ENCODE measurements around the gene INPP1. TPM values are rescaled to one million over a fixed set of nuclear protein-coding genes. Genes with fewer than 3 reads are reported as not detected.
"Not testable (repeated sequence)": the region's sequence is repeated elsewhere in the genome, so short reads cannot be mapped to it uniquely, and the experiment has no call there.

The INPP1 gene
- total RNA-seq (2022) (23.1 and 30.1 TPM in 2 replicates), Bru-seq, nascent RNA (percentile 80 among the genes with signal in this experiment), BruChase-seq, experiment 1, labeled RNA remaining after a 6-hour chase (percentile 65 among the genes with signal in this experiment), BruChase-seq, experiment 2, labeled RNA remaining after a 2-hour chase (percentile 68 among the genes with signal in this experiment)
- long read RNA-seq, transcript INPP1-202 (7 exons, 2,162 nt): minor isoform, 5 of 52 reads
- long read RNA-seq, transcript INPP1-201 (6 exons, 1,919 nt): major isoform, 26 of 52 reads
- long read RNA-seq, partial matches to known transcripts: 9 of 52 reads
- long read RNA-seq, other reads (novel, unspliced or antisense): 12 of 52 reads

DNA sequence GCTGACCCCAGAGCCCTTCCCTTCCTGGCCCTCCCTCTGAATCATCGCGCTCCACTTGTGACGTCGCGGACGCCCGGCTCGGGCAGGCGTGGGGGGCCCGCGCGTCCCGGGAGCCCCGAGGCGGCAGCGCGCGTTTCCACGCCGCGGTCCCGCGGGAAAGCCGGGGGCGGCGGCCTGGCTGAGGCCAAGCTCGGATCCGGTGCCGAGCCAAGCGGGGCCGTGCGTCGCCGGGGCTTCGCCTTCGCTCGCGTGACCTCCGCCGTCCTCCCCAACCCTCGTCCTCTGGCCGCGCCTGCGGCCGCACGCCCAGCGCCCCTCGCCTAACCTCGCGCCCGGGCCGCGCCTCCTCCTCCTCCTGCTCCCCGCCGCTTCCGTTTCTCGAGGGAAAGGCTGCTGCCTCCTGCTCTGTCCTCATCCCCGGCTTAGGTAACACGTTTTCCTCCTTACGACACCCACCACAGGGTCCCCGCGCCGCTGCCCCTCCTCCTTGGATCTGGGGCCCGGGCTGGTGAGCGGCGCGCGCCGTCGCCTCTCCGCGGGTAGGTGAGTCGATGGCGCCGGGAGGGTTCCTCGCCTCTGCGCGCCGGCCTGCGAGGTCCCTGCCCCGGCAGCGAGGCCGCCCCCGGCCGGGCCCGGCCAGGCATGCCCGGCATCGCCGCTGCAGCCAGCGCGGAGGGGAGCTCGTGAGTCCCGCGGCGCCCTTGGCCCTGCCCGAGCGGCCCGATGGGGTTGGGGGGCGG, at the start of gene INPP1:
TSS of gene INPP1 (plus strand) at position 54 of the 740 bp plus-strand sequence. CDS start 16,514 bp downstream, outside the sequence.
- H3K27me3 Mint-ChIP-seq (ENCODE audit: unreplicated experiment): no peaks in the 10 kb centered on the region
- intact Hi-C loops (cut with micrococcal nuclease; ENCODE audit: unreplicated experiment): no loop called here
- CTCF ChIA-PET: interaction anchor here (0.7 to 1.3 kb wide), 4 partner anchors 12 to 461 kb away, joined by 3 to 6 read pairs (median 4); no protein-coding TSS in a partner anchor
- peaks cover 20% of the 10 kb centered on the region for H3K36me3 Mint-ChIP-seq (ENCODE audit: insufficient read depth, unreplicated experiment)
- peak within 1 kb of the TSS; percentile 95 for H3K4me3 Mint-ChIP-seq (ENCODE audit: low read depth, unreplicated experiment)
- peaks cover 12% of the 10 kb centered on the region for H3K4me1 Mint-ChIP-seq (ENCODE audit: low read depth, unreplicated experiment)
- H3K27ac Mint-ChIP-seq (ENCODE audit: unreplicated experiment): peak within 1 kb of the TSS; percentile 77
- peak; percentile 61 for DNase-seq
- no TSS peak for BruUV-seq (replicated peaks)
- TF ChIP-seq CTCF (IDR thresholded peaks at IDR 0.05; ENCODE audit: unreplicated experiment): no peak
- no peaks in the 10 kb centered on the region for H3K9me3 Mint-ChIP-seq (ENCODE audit: low read depth, unreplicated experiment)

DNA sequence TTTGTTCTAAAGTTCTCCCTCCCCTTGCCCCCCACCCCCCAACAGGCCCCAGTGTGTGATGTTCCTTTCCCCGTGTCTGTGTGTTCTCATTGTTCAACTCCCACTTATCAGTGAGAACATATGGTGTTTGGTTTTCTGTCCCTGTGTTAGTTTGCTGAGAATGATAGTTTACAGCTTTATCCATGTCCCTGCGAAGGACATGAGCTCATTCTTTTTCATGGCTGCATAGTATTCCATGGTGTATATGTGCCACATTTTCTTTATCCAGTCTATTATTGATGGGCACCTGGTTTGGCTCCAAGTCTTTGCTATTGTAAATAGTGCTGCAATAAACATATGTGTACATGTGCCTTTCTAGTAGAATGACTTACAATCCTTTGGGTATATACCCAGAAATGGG, 45.5 kb upstream of the INPP1 start:
- DNase-seq; H3K27ac Mint-ChIP-seq (ENCODE audit: unreplicated experiment); H3K27me3 Mint-ChIP-seq (ENCODE audit: unreplicated experiment); intact Hi-C loops (cut with micrococcal nuclease; ENCODE audit: unreplicated experiment); CTCF ChIA-PET; BruUV-seq (replicated peaks); H3K4me3 Mint-ChIP-seq (ENCODE audit: low read depth, unreplicated experiment); H3K4me1 Mint-ChIP-seq (ENCODE audit: low read depth, unreplicated experiment); H3K9me3 Mint-ChIP-seq (ENCODE audit: low read depth, unreplicated experiment): not testable (repeated sequence)
- H3K36me3 Mint-ChIP-seq (ENCODE audit: insufficient read depth, unreplicated experiment): peaks cover 20% of the 10 kb centered on the region

DNA sequence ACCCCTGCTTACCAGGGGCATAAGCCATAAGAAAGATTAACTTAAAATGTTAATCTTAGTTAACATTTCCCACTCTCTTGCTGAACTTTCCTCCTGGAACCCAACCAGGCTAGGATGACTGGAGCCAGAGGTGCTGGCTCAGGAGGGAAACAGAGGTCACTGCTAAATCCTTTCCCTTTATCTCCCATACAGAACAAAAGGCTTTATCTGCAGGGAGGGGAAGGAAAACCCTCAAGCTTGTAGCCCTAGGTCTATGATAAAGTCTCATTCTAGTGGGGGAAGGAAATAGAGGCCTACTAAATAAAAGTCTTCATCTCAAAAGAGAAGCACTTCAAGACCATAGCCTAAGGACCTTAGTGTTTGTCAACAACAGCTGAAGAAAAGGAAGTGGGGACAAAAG, 42.4 kb upstream of the INPP1 start:
- H3K4me3 Mint-ChIP-seq (ENCODE audit: low read depth, unreplicated experiment): no peak overlapping the region
- DNase-seq: no peak
- H3K36me3 Mint-ChIP-seq (ENCODE audit: insufficient read depth, unreplicated experiment): peaks cover 16% of the 10 kb centered on the region
- intact Hi-C loops (cut with micrococcal nuclease; ENCODE audit: unreplicated experiment): no loop called here
- H3K27me3 Mint-ChIP-seq (ENCODE audit: unreplicated experiment): no peaks in the 10 kb centered on the region
- H3K4me1 Mint-ChIP-seq (ENCODE audit: low read depth, unreplicated experiment): no peaks in the 10 kb centered on the region
- no TSS peak for BruUV-seq (replicated peaks)
- TF ChIP-seq CTCF (IDR thresholded peaks at IDR 0.05; ENCODE audit: unreplicated experiment): no peak
- H3K9me3 Mint-ChIP-seq (ENCODE audit: low read depth, unreplicated experiment): peaks cover 4% of the 10 kb centered on the region
- H3K27ac Mint-ChIP-seq (ENCODE audit: unreplicated experiment): no peak overlapping the region
- CTCF ChIA-PET: no interaction called here

DNA sequence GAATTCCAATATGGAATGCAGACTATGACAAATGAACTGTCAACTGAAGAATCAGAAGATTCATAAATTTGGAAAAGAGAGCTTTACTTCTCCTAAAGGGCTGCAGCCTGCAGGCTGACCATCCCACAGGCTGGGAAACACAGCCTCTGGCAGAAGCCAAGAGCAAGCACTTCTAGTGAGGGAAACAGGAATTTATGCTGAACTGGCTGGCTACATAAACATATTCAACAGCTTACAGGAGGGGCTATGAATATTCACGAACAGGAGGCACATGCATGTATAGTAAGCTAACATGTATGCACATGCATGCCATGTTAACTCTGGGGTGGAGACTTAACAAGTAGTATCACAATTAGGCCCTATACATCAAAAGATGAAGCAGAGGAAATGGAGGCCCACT, 41.3 kb upstream of the INPP1 start:
- H3K27ac Mint-ChIP-seq (ENCODE audit: unreplicated experiment): no peak overlapping the region
- no TSS peak for BruUV-seq (replicated peaks)
- no peak overlapping the region for H3K4me3 Mint-ChIP-seq (ENCODE audit: low read depth, unreplicated experiment)
- TF ChIP-seq CTCF (IDR thresholded peaks at IDR 0.05; ENCODE audit: unreplicated experiment): no peak
- peaks cover 4% of the 10 kb centered on the region for H3K9me3 Mint-ChIP-seq (ENCODE audit: low read depth, unreplicated experiment)
- CTCF ChIA-PET: no interaction called here
- H3K4me1 Mint-ChIP-seq (ENCODE audit: low read depth, unreplicated experiment): no peaks in the 10 kb centered on the region
- H3K36me3 Mint-ChIP-seq (ENCODE audit: insufficient read depth, unreplicated experiment): peaks cover 16% of the 10 kb centered on the region
- no peak for DNase-seq
- no peaks in the 10 kb centered on the region for H3K27me3 Mint-ChIP-seq (ENCODE audit: unreplicated experiment)
- intact Hi-C loops (cut with micrococcal nuclease; ENCODE audit: unreplicated experiment): no loop called here
